ENCODE data around the gene NPM1.

The NPM1 gene

DNA sequence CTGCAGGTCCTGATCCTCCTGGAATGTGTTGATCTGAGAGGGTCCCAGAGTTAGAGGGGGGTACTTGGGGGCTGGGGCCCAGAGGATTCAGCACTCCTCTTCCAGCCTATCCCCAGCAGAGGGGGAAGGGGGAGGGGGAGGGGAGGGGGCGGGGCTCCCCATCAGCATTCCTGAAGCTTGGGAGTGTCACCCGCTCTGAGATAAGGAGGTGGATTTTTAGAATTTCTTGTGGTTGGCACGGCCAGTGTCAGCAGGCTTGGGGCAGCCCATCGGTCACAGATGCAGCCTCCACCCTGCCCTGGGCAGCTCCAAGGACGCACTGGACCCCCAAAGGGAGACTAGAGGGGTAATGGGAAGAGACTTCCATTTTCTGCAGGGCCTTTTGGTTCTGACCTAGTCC, 37.1 kb downstream of the NPM1 start:
- Histone ChIP-seq H3K79me2 (ENCODE audit: control insufficient read depth, insufficient read depth, low read length, poor library complexity) (no peaks in the 10 kb centered on the region), H4K8ac (ENCODE audit: low read depth, low read length) (no peak overlapping the region), H3K23ac (ENCODE audit: low read length) (no peak overlapping the region), H3K79me1 (ENCODE audit: low read length) (no peaks in the 10 kb centered on the region), H3K4me2 (ENCODE audit: low read length) (no peak overlapping the region), H2AFZ (ENCODE audit: insufficient read depth, low read length, poor library complexity) (no peak overlapping the region), H3K36me3 (ENCODE audit: control insufficient read depth in 1 of 2, insufficient read depth in 2 of 2, low read length in 2 of 2) (no peaks in the 10 kb centered on the region), H2BK5ac (ENCODE audit: low read depth, low read length, poor library complexity) (no peak overlapping the region), H3K4ac (ENCODE audit: low read depth, low read length) (no peak overlapping the region), H3K27ac (ENCODE audit: low read depth, low read length) (no peak overlapping the region), H4K91ac (ENCODE audit: low read depth, low read length) (no peak overlapping the region), H2BK120ac (ENCODE audit: insufficient read depth, low read length, poor library complexity) (no peak overlapping the region), H3K18ac (ENCODE audit: low read length) (no peak overlapping the region), H2BK12ac (ENCODE audit: low read length) (no peak overlapping the region), H3K27me3 (ENCODE audit: insufficient read depth, low read length) (peaks cover 25% of the 10 kb centered on the region), H3K4me3 (ENCODE audit: low read depth, low read length) (no peak overlapping the region), H3K14ac (ENCODE audit: low read length) (no peak overlapping the region), H4K12ac (ENCODE audit: low read depth, low read length) (no peak overlapping the region), H3K9ac (ENCODE audit: low read length) (no peak overlapping the region), H3K9me3 (ENCODE audit: insufficient read depth, low read depth, low read length) (peaks cover 3% of the 10 kb centered on the region), H3K4me1 (ENCODE audit: control insufficient read depth in 1 of 2, insufficient read depth in 2 of 2, low read length in 2 of 2) (peaks cover under 1 to 4% of the 10 kb centered on the region in 2 experiments), H2AK5ac (ENCODE audit: low read length) (no peak overlapping the region)
- no peak for DNase-seq
- no CpG with 5 or more reads among the region's 5 CpGs for WGBS (ENCODE audit: extremely low coverage, insufficient coverage, insufficient read length)

GRCh38 chr5:171425596-171426244, 38.1 kb downstream of the NPM1 start:
- no peak for DNase-seq
- H3K4me3 ChIP-seq (ENCODE audit: low read depth, low read length): no peak overlapping the region
- H4K91ac ChIP-seq (ENCODE audit: low read depth, low read length): no peak overlapping the region
- H2BK5ac ChIP-seq (ENCODE audit: low read depth, low read length, poor library complexity): no peak overlapping the region
- H3K14ac ChIP-seq (ENCODE audit: low read length): no peak overlapping the region
- no peak overlapping the region for H2AFZ ChIP-seq (ENCODE audit: insufficient read depth, low read length, poor library complexity)
- H3K27me3 ChIP-seq (ENCODE audit: insufficient read depth, low read length): peaks cover 15% of the 10 kb centered on the region
- H3K9me3 ChIP-seq (ENCODE audit: insufficient read depth, low read depth, low read length): peaks cover 3% of the 10 kb centered on the region
- WGBS (ENCODE audit: extremely low coverage, insufficient coverage, insufficient read length): no CpG with 5 or more reads among the region's 14 CpGs
- no peaks in the 10 kb centered on the region for H3K79me1 ChIP-seq (ENCODE audit: low read length)
- no peak overlapping the region for H3K9ac ChIP-seq (ENCODE audit: low read length)
- no peaks in the 10 kb centered on the region for H3K79me2 ChIP-seq (ENCODE audit: control insufficient read depth, insufficient read depth, low read length, poor library complexity)
- no peak overlapping the region for H3K4me2 ChIP-seq (ENCODE audit: low read length)
- no peak overlapping the region for H2BK120ac ChIP-seq (ENCODE audit: insufficient read depth, low read length, poor library complexity)
- H3K36me3 ChIP-seq (ENCODE audit: control insufficient read depth in 1 of 2, insufficient read depth in 2 of 2, low read length in 2 of 2): no peaks in the 10 kb centered on the region
- H2BK12ac ChIP-seq (ENCODE audit: low read length): no peak overlapping the region
- peaks cover 0 to 2% of the 10 kb centered on the region in 2 experiments for H3K4me1 ChIP-seq (ENCODE audit: control insufficient read depth in 1 of 2, insufficient read depth in 2 of 2, low read length in 2 of 2)
- no peak overlapping the region for H2AK5ac ChIP-seq (ENCODE audit: low read length)
- H3K23ac ChIP-seq (ENCODE audit: low read length): no peak overlapping the region
- no peak overlapping the region for H4K12ac ChIP-seq (ENCODE audit: low read depth, low read length)
- no peak overlapping the region for H3K18ac ChIP-seq (ENCODE audit: low read length)
- H3K4ac ChIP-seq (ENCODE audit: low read depth, low read length): no peak overlapping the region
- no peak overlapping the region for H3K27ac ChIP-seq (ENCODE audit: low read depth, low read length)
- H4K8ac ChIP-seq (ENCODE audit: low read depth, low read length): no peak overlapping the region

- no peak overlapping the region for H2AK5ac ChIP-seq (ENCODE audit: low read length)
- H3K79me2 ChIP-seq (ENCODE audit: control insufficient read depth, insufficient read depth, low read length, poor library complexity): no peaks in the 10 kb centered on the region
- H2BK5ac ChIP-seq (ENCODE audit: low read depth, low read length, poor library complexity): no peak overlapping the region
- no peak overlapping the region for H3K4me3 ChIP-seq (ENCODE audit: low read depth, low read length)
- H3K9ac ChIP-seq (ENCODE audit: low read length): no peak overlapping the region
- no peak overlapping the region for H4K91ac ChIP-seq (ENCODE audit: low read depth, low read length)
- H3K27ac ChIP-seq (ENCODE audit: low read depth, low read length): no peak overlapping the region
- H3K36me3 ChIP-seq (ENCODE audit: control insufficient read depth in 1 of 2, insufficient read depth in 2 of 2, low read length in 2 of 2): no peaks in the 10 kb centered on the region
- H4K12ac ChIP-seq (ENCODE audit: low read depth, low read length): no peak overlapping the region
- peaks cover 3% of the 10 kb centered on the region for H3K9me3 ChIP-seq (ENCODE audit: insufficient read depth, low read depth, low read length)
- H3K79me1 ChIP-seq (ENCODE audit: low read length): no peaks in the 10 kb centered on the region
- no peak overlapping the region for H3K14ac ChIP-seq (ENCODE audit: low read length)
- H3K4ac ChIP-seq (ENCODE audit: low read depth, low read length): no peak overlapping the region
- no peak overlapping the region for H2BK12ac ChIP-seq (ENCODE audit: low read length)
- peaks cover 9% of the 10 kb centered on the region for H3K27me3 ChIP-seq (ENCODE audit: insufficient read depth, low read length)
- no peak for DNase-seq
- no peak overlapping the region for H2AFZ ChIP-seq (ENCODE audit: insufficient read depth, low read length, poor library complexity)
- peaks cover 0 to 2% of the 10 kb centered on the region in 2 experiments for H3K4me1 ChIP-seq (ENCODE audit: control insufficient read depth in 1 of 2, insufficient read depth in 2 of 2, low read length in 2 of 2)
- H3K23ac ChIP-seq (ENCODE audit: low read length): no peak overlapping the region
- no peak overlapping the region for H4K8ac ChIP-seq (ENCODE audit: low read depth, low read length)
- WGBS (ENCODE audit: extremely low coverage, insufficient coverage, insufficient read length): no CpG with 5 or more reads among the region's 4 CpGs
- H3K18ac ChIP-seq (ENCODE audit: low read length): no peak overlapping the region
- H2BK120ac ChIP-seq (ENCODE audit: insufficient read depth, low read length, poor library complexity): no peak overlapping the region
- H3K4me2 ChIP-seq (ENCODE audit: low read length): no peak overlapping the region
Measured at GRCh38 chr5:171426266-171426665, 38.6 kb downstream of the NPM1 start.

- Histone ChIP-seq H3K23ac (ENCODE audit: low read length) (no peak overlapping the region), H4K91ac (ENCODE audit: low read depth, low read length) (no peak overlapping the region), H3K4me2 (ENCODE audit: low read length) (no peak overlapping the region), H3K14ac (ENCODE audit: low read length) (no peak overlapping the region), H4K8ac (ENCODE audit: low read depth, low read length) (no peak overlapping the region), H3K79me1 (ENCODE audit: low read length) (no peaks in the 10 kb centered on the region), H3K9ac (ENCODE audit: low read length) (no peak overlapping the region), H3K4ac (ENCODE audit: low read depth, low read length) (no peak overlapping the region), H4K12ac (ENCODE audit: low read depth, low read length) (no peak overlapping the region), H3K27me3 (ENCODE audit: insufficient read depth, low read length) (peaks cover 5% of the 10 kb centered on the region), H2AK5ac (ENCODE audit: low read length) (no peak overlapping the region), H3K4me1 (ENCODE audit: control insufficient read depth in 1 of 2, insufficient read depth in 2 of 2, low read length in 2 of 2) (peaks cover 0 to 2% of the 10 kb centered on the region in 2 experiments), H2BK5ac (ENCODE audit: low read depth, low read length, poor library complexity) (no peak overlapping the region), H2AFZ (ENCODE audit: insufficient read depth, low read length, poor library complexity) (no peak overlapping the region), H3K27ac (ENCODE audit: low read depth, low read length) (no peak overlapping the region), H3K36me3 (ENCODE audit: control insufficient read depth in 1 of 2, insufficient read depth in 2 of 2, low read length in 2 of 2) (no peaks in the 10 kb centered on the region), H2BK120ac (ENCODE audit: insufficient read depth, low read length, poor library complexity) (no peak overlapping the region), H3K79me2 (ENCODE audit: control insufficient read depth, insufficient read depth, low read length, poor library complexity) (no peaks in the 10 kb centered on the region), H3K9me3 (ENCODE audit: insufficient read depth, low read depth, low read length) (peaks cover 3% of the 10 kb centered on the region), H2BK12ac (ENCODE audit: low read length) (no peak overlapping the region), H3K18ac (ENCODE audit: low read length) (no peak overlapping the region), H3K4me3 (ENCODE audit: low read depth, low read length) (no peak overlapping the region)
- no peak for DNase-seq
- no CpG with 5 or more reads among the region's 9 CpGs for WGBS (ENCODE audit: extremely low coverage, insufficient coverage, insufficient read length)
Measured at GRCh38 chr5:171426680-171427079, 39.0 kb downstream of the NPM1 start.
